ENCODE measurements around the gene OSBPL8.
A peak's percentile ranks its signal among the peaks of the same experiment; 100 is the strongest.
"Not testable (repeated sequence)": the region's sequence is repeated elsewhere in the genome, so short reads cannot be mapped to it uniquely, and the experiment has no call there.

The OSBPL8 gene

DNA sequence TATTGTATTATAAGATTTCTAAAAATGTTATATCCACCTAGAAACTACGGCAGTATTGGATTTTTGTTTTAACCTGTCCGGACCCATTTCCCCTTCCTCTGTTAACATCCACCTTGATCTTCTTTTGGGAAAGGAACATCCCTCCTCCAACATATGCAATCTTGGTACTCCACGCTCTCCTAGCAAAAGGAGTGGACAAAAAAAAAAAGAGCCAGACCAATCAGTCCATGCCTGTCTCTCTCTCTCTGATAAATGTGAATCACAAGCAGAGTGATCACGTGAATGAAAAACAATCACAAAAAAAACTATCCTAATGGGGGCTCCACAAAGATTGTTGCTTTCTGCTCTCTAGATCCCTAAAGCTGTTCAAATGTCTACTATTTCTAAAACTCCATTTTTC is 27.1 kb downstream of the OSBPL8 start:
- H3K4me1 Mint-ChIP-seq (ENCODE audit: low read depth in 2 of 2): peaks cover 40 to 63% of the 10 kb centered on the region in 2 donors
- H3K27me3 Mint-ChIP-seq: no peaks in the 10 kb centered on the region
- no peak for DNase-seq
- H3K4me3 Mint-ChIP-seq: no peak overlapping the region
- H3K9me3 Mint-ChIP-seq: no peaks in the 10 kb centered on the region
- ATAC-seq (replicated peaks): no peak
- H3K36me3 Mint-ChIP-seq (ENCODE audit: insufficient read depth): peaks cover 44% of the 10 kb centered on the region
- H3K27ac Mint-ChIP-seq: no peak overlapping the region

DNA sequence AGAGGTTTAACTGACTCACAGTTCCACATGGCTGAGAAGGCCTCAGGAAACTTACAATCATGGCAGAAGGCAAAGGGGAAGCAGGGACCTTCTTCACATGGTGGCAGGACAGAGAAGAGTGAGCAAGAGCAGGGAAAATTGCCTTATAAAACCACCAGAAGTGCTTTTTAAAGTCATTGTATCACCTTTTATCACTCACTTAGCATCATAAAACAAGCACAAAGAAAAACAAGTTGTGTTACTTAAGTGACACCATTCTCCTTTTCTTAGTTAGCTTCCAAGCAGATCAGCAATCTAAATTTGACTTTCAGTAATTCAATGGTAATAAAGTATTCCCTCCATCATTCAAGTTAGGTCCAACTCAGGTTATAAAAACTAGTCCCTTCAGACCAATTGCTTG is 28.5 kb downstream of the OSBPL8 start:
- H3K4me3 Mint-ChIP-seq: peak overlapping the region in 1 of 2 donors; percentile 13
- DNase-seq: no peak
- H3K27me3 Mint-ChIP-seq: no peaks in the 10 kb centered on the region
- peaks cover 35 to 61% of the 10 kb centered on the region in 2 donors for H3K4me1 Mint-ChIP-seq (ENCODE audit: low read depth in 2 of 2)
- no peaks in the 10 kb centered on the region for H3K9me3 Mint-ChIP-seq
- H3K36me3 Mint-ChIP-seq (ENCODE audit: insufficient read depth): peaks cover 32% of the 10 kb centered on the region
- peak overlapping the region in 1 of 2 donors; percentile 44 for H3K27ac Mint-ChIP-seq
- no peak for ATAC-seq (replicated peaks)

DNA sequence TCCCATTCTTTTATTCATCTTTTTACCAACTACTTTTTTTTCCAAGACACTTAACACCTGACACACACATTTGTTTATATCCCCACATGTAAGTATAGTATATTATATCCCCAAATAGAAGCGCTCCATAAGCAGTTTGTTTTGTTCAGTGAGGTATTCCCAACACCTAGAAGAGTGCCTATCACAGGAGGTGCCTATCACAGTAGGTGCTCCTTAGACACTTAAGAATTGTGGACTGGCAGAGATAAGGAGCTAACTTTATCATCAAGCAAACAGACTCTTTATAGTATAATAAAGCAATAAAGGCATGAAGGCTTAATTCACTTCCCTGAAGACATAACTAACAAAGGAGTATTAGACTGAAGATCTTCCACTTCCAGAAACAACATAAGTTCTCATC is 29.1 kb downstream of the OSBPL8 start:
- peak overlapping the region in 1 of 2 donors; percentile 44 for H3K27ac Mint-ChIP-seq
- H3K4me3 Mint-ChIP-seq: no peak overlapping the region
- no peak for DNase-seq

DNA sequence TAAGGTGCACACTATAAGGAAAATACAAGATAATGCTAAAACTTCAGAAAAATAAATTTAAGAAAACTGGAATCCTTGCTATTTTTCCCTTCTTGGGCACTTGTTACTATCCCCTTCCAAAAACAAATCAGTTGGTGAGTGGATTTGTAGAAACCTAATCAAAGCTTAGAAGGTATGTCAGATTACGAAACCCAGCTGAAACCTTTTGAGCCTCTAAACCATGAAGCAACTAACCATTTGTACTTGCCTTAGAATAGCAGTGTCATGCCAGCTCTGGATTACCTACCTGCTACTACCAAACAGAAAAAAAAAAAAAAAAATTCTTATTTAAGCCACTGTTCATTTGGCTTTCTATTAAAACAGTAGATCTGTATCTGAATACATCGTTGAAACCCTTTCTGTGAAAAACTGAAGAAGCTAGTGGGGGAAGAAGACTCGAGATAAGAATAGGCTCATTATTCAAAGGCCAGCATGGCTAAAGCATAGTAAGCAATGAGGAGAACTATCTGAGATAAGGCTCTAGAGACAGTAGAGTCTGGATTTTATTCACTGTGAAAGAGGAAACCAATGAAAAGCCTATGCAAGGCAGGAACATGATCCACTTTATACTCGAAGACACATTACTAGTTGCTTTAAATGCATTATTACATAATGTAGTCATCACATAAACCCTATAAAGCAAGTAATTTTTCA is 30.2 kb downstream of the OSBPL8 start:
- H3K9me3 Mint-ChIP-seq: no peaks in the 10 kb centered on the region
- ATAC-seq (replicated peaks): no peak
- H3K4me3 Mint-ChIP-seq: no peak overlapping the region
- DNase-seq: no peak
- peaks cover 28 to 55% of the 10 kb centered on the region in 2 donors for H3K4me1 Mint-ChIP-seq (ENCODE audit: low read depth in 2 of 2)
- no peaks in the 10 kb centered on the region for H3K27me3 Mint-ChIP-seq
- H3K27ac Mint-ChIP-seq: no peak overlapping the region
- H3K36me3 Mint-ChIP-seq (ENCODE audit: insufficient read depth): peaks cover 33% of the 10 kb centered on the region

More for the DNA sequence above, 29.1 kb downstream of the OSBPL8 start:
- H3K27me3 Mint-ChIP-seq: no peaks in the 10 kb centered on the region
- peaks cover 32 to 56% of the 10 kb centered on the region in 2 donors for H3K4me1 Mint-ChIP-seq (ENCODE audit: low read depth in 2 of 2)
- H3K36me3 Mint-ChIP-seq (ENCODE audit: insufficient read depth): peaks cover 34% of the 10 kb centered on the region
- no peaks in the 10 kb centered on the region for H3K9me3 Mint-ChIP-seq
- no peak for ATAC-seq (replicated peaks)

DNA sequence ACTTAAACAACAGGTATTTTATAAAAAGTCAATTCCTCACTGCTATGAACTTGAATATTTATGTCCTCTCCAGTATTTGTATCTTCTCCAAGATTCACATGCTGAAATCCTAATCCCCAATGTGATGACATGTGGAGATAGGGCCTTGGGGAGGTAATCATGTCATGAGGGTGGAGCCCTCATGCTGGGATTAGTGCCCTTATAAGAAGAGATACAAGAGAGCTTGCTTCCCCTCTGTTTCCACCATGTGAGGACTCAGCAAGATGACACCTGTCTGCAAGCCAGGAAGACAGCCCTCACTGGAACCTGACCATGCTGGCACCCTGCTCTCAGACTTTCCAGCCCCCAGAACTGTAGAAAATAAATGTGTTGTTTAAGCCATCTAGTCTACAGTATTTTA is 36.2 kb downstream of the OSBPL8 start:
- DNase-seq (no peak), ATAC-seq (replicated peaks) (no peak)
- Mint-ChIP-seq H3K36me3 (ENCODE audit: insufficient read depth) (peaks cover 39% of the 10 kb centered on the region), H3K27ac (peak overlapping the region; percentile 35 to 55), H3K9me3 (no peaks in the 10 kb centered on the region), H3K27me3 (no peaks in the 10 kb centered on the region), H3K4me3 (no peak overlapping the region), H3K4me1 (ENCODE audit: low read depth in 2 of 2) (peaks cover 35 to 53% of the 10 kb centered on the region in 2 donors)

DNA sequence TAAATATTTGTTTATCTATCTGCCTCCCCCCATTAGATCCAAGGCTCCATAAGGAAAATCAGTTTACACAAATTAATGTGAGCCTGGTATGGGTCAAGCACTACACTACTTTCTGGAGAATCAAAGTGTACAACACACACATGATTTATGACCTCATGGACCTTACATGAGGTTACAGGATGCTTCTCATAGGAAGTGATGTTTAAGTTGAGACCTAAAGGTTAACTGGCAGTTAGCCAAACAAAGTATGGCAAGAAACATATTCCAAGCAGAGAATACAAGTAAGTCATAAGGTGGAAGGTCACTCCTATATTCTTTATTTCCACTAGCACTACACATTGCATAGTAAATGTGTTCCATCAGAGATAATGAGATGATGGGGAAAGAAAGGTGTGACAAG is 39.2 kb downstream of the OSBPL8 start:
- Mint-ChIP-seq H3K27me3 (no peaks in the 10 kb centered on the region), H3K4me1 (ENCODE audit: low read depth in 2 of 2) (peaks cover 52 to 63% of the 10 kb centered on the region in 2 donors), H3K9me3 (no peaks in the 10 kb centered on the region), H3K36me3 (ENCODE audit: insufficient read depth) (peaks cover 49% of the 10 kb centered on the region), H3K4me3 (no peak overlapping the region), H3K27ac (no peak overlapping the region)
- DNase-seq (no peak), ATAC-seq (replicated peaks) (no peak)

DNA sequence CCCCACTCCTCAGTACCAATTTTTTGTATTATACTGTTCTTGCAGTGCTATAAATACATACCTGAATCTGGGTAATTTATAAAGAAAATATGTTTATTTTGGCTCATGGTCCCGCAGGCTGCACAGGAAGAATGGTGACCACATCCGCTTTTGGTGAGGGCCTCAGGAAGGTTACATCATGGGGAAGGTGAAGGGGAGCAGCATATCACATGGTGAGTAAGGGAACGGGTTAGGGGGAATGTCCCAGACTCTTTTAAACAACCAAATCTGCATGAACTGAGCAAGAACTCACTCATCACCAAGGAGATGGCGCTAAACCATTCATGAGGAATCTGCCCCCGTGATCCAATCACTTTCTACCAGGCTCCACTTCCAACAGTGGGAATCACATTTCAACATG is 40.0 kb downstream of the OSBPL8 start:
- H3K4me1 Mint-ChIP-seq (ENCODE audit: low read depth in 2 of 2): peaks cover 58 to 69% of the 10 kb centered on the region in 2 donors

DNA sequence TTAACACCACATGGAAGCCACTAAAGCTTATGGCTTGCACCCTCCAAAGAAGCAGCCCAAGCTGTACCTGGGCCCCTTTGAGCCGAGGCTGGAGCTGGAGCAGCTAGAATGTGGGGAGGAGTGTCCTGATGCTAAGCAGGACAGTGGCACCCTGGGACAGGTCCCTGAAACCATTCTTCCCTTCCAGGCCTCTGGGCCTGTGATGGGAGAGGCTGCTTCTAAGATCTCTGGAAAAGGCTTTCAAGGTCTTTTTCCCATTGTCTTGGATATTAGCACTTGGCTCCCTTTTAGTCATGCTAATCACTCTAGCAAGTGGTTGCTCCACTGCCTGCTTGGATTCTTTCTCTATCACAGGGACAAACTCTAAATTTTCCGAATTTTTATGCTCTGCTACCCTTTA is 40.9 kb downstream of the OSBPL8 start:
- Mint-ChIP-seq H3K9me3 (peaks cover 0 to 3% of the 10 kb centered on the region in 2 donors), H3K4me1 (ENCODE audit: low read depth in 2 of 2) (peaks cover 60 to 73% of the 10 kb centered on the region in 2 donors), H3K27ac (no peak overlapping the region), H3K36me3 (ENCODE audit: insufficient read depth) (peaks cover 55% of the 10 kb centered on the region), H3K4me3 (no peak overlapping the region), H3K27me3 (no peaks in the 10 kb centered on the region)
- DNase-seq: no peak
- ATAC-seq (replicated peaks): no peak

More for the DNA sequence above, 40.0 kb downstream of the OSBPL8 start:
- Mint-ChIP-seq H3K9me3 (no peaks in the 10 kb centered on the region), H3K27me3 (no peaks in the 10 kb centered on the region), H3K36me3 (ENCODE audit: insufficient read depth) (peaks cover 52% of the 10 kb centered on the region), H3K4me3 (peak overlapping the region in 1 of 2 donors; percentile 4), H3K27ac (no peak overlapping the region)
- ATAC-seq (replicated peaks): peak; percentile 63
- DNase-seq: no peak

DNA sequence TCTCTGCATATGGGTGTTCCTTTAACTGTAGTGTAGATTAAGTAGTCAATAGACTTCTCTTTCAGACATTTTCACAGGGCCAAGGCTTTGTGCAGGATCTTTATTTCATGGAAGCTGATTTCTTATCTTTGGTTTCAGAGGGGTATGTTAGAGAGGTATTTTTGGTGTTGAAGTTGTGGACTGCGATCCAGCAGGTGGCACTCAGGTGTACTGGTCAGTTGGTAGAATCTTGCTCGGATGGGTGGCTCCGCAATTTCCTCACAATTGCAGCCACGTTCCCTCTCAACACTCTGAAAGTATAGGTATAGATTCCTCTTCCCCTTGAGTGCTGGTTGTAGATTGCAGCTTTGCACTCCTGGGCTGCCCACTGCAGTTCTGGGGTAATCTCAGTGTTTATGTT is 44.3 kb downstream of the OSBPL8 start:
- DNase-seq: no peak
- Mint-ChIP-seq H3K4me3 (no peak overlapping the region), H3K27me3 (no peaks in the 10 kb centered on the region), H3K9me3 (peaks cover 0 to 13% of the 10 kb centered on the region in 2 donors), H3K27ac (peak overlapping the region; percentile 28 to 73), H3K36me3 (ENCODE audit: insufficient read depth) (peaks cover 54% of the 10 kb centered on the region), H3K4me1 (ENCODE audit: low read depth in 2 of 2) (peaks cover 46 to 68% of the 10 kb centered on the region in 2 donors)
- ATAC-seq (replicated peaks): no peak

DNA sequence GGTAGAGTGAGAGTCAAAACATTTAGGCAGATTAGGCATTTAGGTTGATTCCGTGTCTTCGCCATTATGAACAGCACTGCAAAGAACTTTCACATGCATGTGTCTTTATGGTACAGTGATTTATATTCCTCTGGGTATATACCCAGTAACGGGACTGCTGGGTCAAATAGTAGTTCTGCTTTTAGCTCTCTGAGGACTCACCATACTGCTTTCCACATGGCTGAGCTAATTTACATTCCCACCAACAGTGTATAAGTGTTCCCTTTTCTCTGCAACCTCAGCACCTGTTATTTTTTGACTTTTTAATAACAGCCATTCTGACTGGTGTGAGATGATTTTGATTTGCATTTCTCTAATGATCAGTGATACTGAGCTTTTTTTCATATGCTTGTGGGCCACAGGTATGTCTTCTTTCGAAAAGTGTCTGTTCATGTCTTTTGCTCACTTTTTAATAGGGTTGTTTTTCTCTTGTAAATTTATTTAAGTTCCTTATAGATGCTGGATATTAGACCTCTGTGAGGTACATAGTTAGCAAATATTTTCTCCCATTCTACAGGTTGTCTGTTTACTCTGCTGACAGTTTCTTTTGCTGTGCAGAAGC is 48.4 kb downstream of the OSBPL8 start:
- Mint-ChIP-seq H3K4me1 (ENCODE audit: low read depth in 2 of 2) (peaks cover 27 to 64% of the 10 kb centered on the region in 2 donors), H3K27ac (peak overlapping the region; percentile 22 to 25), H3K36me3 (ENCODE audit: insufficient read depth) (peaks cover 34% of the 10 kb centered on the region), H3K9me3 (peaks cover 0 to 13% of the 10 kb centered on the region in 2 donors)
- ATAC-seq (replicated peaks): peak; percentile 51
- not testable (repeated sequence) for H3K4me3 Mint-ChIP-seq, DNase-seq, H3K27me3 Mint-ChIP-seq

DNA sequence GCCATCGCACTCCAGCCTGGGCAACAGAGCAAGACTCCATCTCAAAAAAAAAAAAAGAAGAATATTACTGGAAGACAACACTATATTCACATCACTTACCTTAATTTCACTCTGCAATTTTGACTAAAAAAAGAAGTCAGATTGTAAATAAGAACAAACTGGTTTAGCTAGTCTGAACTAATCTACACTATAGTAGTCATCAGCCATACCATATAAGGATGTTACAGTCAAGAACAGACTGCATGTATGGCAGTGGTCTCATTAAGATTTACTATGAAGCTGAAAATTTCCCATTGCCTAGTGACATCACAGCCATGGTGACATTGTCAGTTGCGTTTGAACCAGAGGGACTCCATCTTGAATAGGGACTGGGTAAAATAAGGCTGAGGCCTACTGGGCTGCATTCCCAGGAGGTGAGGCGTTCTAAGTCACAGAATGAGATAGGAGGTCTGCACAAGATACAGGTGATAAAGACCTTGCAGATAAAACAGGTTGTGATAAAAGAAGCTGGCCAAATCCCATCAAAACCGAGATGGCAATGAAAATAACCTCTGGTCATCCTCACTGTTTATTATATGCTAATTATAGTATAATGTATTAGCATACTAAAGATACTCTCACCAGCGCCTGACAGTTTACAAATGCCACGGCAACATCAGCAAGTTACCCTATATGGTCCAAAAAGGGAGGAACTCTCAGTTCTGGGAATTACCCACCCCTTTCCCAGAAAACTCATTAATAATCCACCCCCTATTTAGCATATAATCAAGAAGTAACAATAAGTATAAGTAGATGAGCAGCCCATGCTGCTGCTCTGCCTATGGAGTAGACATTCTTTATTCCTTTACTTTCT is 51.2 kb downstream of the OSBPL8 start:
- H3K4me1 Mint-ChIP-seq (ENCODE audit: low read depth in 2 of 2): peaks cover 19 to 59% of the 10 kb centered on the region in 2 donors
- peaks cover 0 to 6% of the 10 kb centered on the region in 2 donors for H3K9me3 Mint-ChIP-seq
- H3K27me3 Mint-ChIP-seq: no peaks in the 10 kb centered on the region
- no peak overlapping the region for H3K4me3 Mint-ChIP-seq
- peaks cover 15% of the 10 kb centered on the region for H3K36me3 Mint-ChIP-seq (ENCODE audit: insufficient read depth)
- ATAC-seq (replicated peaks) (no peak), DNase-seq (no peak)
- peak overlapping the region in 1 of 2 donors; percentile 44 for H3K27ac Mint-ChIP-seq

DNA sequence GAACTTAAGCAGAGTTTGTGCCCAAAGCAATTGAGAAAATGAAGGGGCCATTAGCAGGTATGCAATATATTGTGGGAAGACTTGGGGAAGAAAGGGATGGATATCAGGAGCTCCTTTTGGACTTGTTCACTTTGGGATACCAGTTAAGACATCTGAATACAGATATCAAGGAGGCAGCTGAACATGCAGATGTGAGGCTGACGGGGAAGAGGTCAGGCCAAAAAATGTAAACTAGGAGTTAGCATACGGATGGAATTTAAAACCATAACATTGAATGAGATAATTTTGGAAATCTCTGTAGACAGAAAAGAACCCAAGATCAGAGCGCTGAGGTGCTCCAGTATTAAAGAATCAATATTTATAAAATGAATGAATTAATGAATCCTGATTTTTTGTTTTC is 53.4 kb downstream of the OSBPL8 start:
- Mint-ChIP-seq H3K9me3 (no peaks in the 10 kb centered on the region), H3K4me1 (ENCODE audit: low read depth in 2 of 2) (peaks cover 23 to 55% of the 10 kb centered on the region in 2 donors), H3K4me3 (no peak overlapping the region), H3K27me3 (no peaks in the 10 kb centered on the region), H3K36me3 (ENCODE audit: insufficient read depth) (peaks cover 18% of the 10 kb centered on the region), H3K27ac (no peak overlapping the region)
- DNase-seq: no peak
- ATAC-seq (replicated peaks): no peak

DNA sequence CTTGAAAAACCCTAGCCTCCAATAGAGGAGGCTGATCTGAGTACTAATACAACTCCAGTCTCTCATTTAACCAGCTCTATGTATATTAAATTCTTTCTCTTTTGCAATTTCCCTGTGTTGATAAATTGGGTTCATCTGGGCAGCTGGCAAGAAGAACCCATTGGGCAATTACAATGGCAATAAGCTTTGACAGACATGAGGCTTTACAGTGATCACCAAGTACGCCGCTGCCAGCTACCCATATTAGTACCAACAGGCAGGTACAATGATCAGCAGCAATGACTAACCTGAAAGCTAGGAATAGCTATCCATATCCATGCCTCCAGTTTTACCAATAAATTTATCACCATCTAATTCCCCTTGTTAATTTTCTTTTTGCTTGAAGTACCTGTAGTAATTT is 54.5 kb downstream of the OSBPL8 start:
- Mint-ChIP-seq H3K4me3 (no peak overlapping the region), H3K27me3 (no peaks in the 10 kb centered on the region), H3K27ac (no peak overlapping the region), H3K4me1 (ENCODE audit: low read depth in 2 of 2) (peaks cover 23 to 46% of the 10 kb centered on the region in 2 donors), H3K36me3 (ENCODE audit: insufficient read depth) (peaks cover 24% of the 10 kb centered on the region), H3K9me3 (no peaks in the 10 kb centered on the region)
- DNase-seq (no peak), ATAC-seq (replicated peaks) (no peak)
